Adrenal gland (tissue), 12 donors: Measurements from ENCODE around the gene IQGAP1. TPM values are rescaled to one million over a fixed set of nuclear protein-coding genes. Genes with fewer than 3 reads are reported as not detected.

Experiments
- DNase-seq, 7 donors: peaks; one replicate each; pipeline ENCODE4 v3.0.0-alpha.2; 2019 to 2020
- H3K27ac ChIP-seq, 5 donors: fragments of 200-600 bp; sonication (generic) in 4 of 5; 1 replicate in 3 of 5; 2 replicates in 2 of 5; pipeline versions ENCODE4 v1.5.1 to v1.8.0; 2016 to 2020; ENCODE audit warnings: mild to moderate bottlenecking in 1 of 5
- H3K27me3 ChIP-seq: fragments of 200-600 bp; 2 replicates; pipeline ENCODE4 v1.8.0; 2021
- H3K36me3 ChIP-seq, 2 donors: fragments of 200-600 bp; replicated peaks in 1 of 2; 1 replicate in 1 of 2; 2 replicates in 1 of 2; pipeline versions ENCODE4 v1.5.1 to v1.8.0; 2018 to 2022
- H3K4me1 ChIP-seq, 2 donors: fragments of 200-600 bp; replicated peaks in 1 of 2; 1 replicate in 1 of 2; 2 replicates in 1 of 2; pipeline versions ENCODE4 v1.5.1 to v1.8.0; 2018 to 2021
- H3K4me3 ChIP-seq, 4 donors: fragments of 200-600 bp; sonication (generic) in 3 of 4; one replicate each; pipeline ENCODE4 v1.5.1; 2016 to 2018
- H3K9me3 ChIP-seq, 3 donors: fragments of 200-600 bp; sonication (generic) in 1 of 3; replicated peaks in 1 of 3; 1 replicate in 2 of 3; 2 replicates in 1 of 3; pipeline versions ENCODE4 v1.5.1 to v1.8.0; 2016 to 2021
- POLR2A ChIP-seq, 2 donors: fragments of 450-650 bp; IDR thresholded peaks; one replicate each; pipeline ENCODE4 v1.6.1; 2017; ENCODE audit warnings: antibody characterized with exemption in 2 of 2, mild to moderate bottlenecking in 2 of 2, moderate library complexity in 1 of 2
- WGBS, 4 donors: extraction: QIAGEN DNeasy Blood & Tissue Kit in 2 of 4; methylation state at CpG; one replicate each; pipeline versions ENCODE4 v1.1.5 to v1.1.7; 2013 to 2017; 5-methylcytosine and 5-hydroxymethylcytosine counted together
- intact Hi-C, 2 donors: fragments of 100-400 bp; cut with DNase I; formaldehyde crosslinking; loops; one replicate each; pipeline versions ENCODE4 v1.14.1 to v1.15.0; 2022 to 2023
- polyA plus RNA-seq, 3 donors: library from polyadenylated mRNA; stranded (reverse); fragments of 200-250 nt in 2 of 3; fragments of 350-450 nt in 1 of 3; fragmentation: Illumina TruSeq in 1 of 3; extraction: RNeasy Lipid Tissue Mini Kit (QIAGEN cat#74804) in 1 of 3; gene quantifications; one replicate each; pipeline ENCODE4 v1.2.3, GENCODE V29; 2013 to 2014
- total RNA-seq, 9 donors: library from RNA; depleted of rRNA in 4 of 9; stranded (reverse); fragments of >200 nt in 4 of 9; fragments of 120-200 nt in 1 of 9; fragmentation: NEBNext Ultra II Directional in 1 of 9; extraction: Animal tissue kit (Norgen Biotek cat#: 25700) in 1 of 9; gene quantifications; one replicate each; pipeline versions ENCODE4 v1.1.0 to v1.2.4, GENCODE V29; 2013 to 2023
- TF ChIP-seq, protein P1 (sequence below), 6 experiments: fragments of 450-650 bp in 4 of 6; fragments of 200-600 bp in 2 of 6; sonication (generic) in 1 of 6; IDR thresholded peaks; 1 replicate in 5 of 6; 2 replicates in 1 of 6; pipeline versions ENCODE4 v1.5.1 to v1.8.0; 2016 to 2021; ENCODE audit warnings: antibody characterized with exemption in 6 of 6, mild to moderate bottlenecking in 2 of 6, moderate library complexity in 1 of 6
- donor health status: healthy with polysubstance abuse.
- donor health status: Bipolar disorder and iron deficiency.
- donor health status: DM: yes; HTN: yes; CAD: no.
- donor health status: DM: no; HTN: no; CAD: no.
- donor health status: DM: no; HTN: no; CAD: no.
- donor health status: DM: yes; HTN: yes; CAD: no.

IQGAP1 gene
- total and polyA plus RNA-seq, 12 donors: 34.3 to 261 (median 150) TPM

DNA sequence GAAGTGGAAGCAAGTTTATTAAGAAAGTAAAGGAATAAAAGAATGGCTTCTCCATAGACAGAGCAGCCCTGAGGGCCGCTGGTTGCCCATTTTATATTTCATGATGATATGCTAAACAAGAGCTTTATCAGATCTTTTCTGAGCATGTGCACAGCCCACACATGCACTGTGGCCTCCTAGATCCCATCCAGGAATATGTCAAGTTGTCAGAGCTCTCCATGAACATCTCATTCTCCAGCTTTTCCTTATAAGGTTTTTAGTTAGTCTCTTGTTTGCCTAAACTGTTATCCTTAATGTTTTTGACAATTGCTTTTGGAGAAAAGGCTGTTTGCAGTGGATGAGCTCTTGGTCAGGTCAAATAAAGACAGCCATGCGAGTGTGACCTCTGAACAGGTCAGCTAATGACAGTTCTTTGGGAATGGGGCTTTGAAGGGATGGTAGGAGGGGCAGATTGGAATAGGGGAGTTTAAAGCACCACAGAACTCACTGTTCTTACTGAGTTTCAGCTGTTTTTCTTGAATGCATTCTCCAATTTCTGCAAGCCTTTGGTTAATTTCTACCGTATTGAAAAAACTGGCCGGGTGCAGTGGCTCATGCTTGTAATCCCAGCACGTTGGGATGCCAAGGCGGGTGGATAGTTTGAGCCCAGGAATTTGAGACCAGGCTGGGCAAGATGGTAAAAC is 72.2 kb downstream of the IQGAP1 start:
- no peak overlapping the region for H3K4me3 ChIP-seq
- peaks cover 0 to 43% of the 10 kb centered on the region in 2 donors for H3K36me3 ChIP-seq
- no peak for TF ChIP-seq POLR2A (IDR thresholded peaks at IDR 0.05)
- TF ChIP-seq, protein P1, sequence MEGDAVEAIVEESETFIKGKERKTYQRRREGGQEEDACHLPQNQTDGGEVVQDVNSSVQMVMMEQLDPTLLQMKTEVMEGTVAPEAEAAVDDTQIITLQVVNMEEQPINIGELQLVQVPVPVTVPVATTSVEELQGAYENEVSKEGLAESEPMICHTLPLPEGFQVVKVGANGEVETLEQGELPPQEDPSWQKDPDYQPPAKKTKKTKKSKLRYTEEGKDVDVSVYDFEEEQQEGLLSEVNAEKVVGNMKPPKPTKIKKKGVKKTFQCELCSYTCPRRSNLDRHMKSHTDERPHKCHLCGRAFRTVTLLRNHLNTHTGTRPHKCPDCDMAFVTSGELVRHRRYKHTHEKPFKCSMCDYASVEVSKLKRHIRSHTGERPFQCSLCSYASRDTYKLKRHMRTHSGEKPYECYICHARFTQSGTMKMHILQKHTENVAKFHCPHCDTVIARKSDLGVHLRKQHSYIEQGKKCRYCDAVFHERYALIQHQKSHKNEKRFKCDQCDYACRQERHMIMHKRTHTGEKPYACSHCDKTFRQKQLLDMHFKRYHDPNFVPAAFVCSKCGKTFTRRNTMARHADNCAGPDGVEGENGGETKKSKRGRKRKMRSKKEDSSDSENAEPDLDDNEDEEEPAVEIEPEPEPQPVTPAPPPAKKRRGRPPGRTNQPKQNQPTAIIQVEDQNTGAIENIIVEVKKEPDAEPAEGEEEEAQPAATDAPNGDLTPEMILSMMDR (IDR thresholded peaks at IDR 0.05): no peak
- intact Hi-C loops: no loop called here
- H3K9me3 ChIP-seq: no peaks in the 10 kb centered on the region
- no peak for DNase-seq
- 85 to 90% (median 86%) methylated on average over 6 of the region's 6 CpGs for WGBS, 4 donors
- no peaks in the 10 kb centered on the region for H3K27me3 ChIP-seq
- H3K27ac ChIP-seq: peak overlapping the region in 1 of 5 donors; percentile 10
- peaks cover 0 to 10% of the 10 kb centered on the region in 2 donors for H3K4me1 ChIP-seq

DNA sequence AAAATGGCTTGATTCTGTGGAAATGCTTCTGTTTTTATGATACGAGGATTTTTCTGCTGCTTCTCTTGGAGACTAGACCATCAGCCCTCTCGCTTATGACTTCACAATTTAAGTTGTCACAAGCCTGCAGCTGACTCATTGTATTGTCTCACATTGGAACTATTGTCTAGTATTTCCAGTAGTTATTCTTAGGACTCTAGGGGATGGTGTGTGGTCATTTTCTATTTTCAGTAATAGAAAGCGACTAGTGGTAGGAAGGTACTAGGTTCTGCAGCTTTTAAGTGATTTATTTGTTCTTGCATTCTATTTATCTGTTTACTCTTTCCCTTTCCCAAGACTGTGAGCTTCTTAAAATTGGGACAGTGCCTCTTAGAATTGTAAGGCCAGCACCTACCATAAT is 75.3 kb downstream of the IQGAP1 start:
- DNase-seq: no peak
- 71 to 73% (median 72%) methylated on average over 3 of the region's 3 CpGs for WGBS, 4 donors
- Histone ChIP-seq H3K36me3 (peaks cover 0 to 34% of the 10 kb centered on the region in 2 donors), H3K4me3 (no peak overlapping the region), H3K27me3 (no peaks in the 10 kb centered on the region), H3K9me3 (no peaks in the 10 kb centered on the region), H3K4me1 (peaks cover 0 to 10% of the 10 kb centered on the region in 2 donors), H3K27ac (peak overlapping the region in 2 of 5 donors; percentile 23)
- intact Hi-C loops: no loop called here
- TF ChIP-seq, protein P1 (IDR thresholded peaks at IDR 0.05): peak in 1 of 6 experiments; percentile 12
- TF ChIP-seq POLR2A (IDR thresholded peaks at IDR 0.05): no peak

DNA sequence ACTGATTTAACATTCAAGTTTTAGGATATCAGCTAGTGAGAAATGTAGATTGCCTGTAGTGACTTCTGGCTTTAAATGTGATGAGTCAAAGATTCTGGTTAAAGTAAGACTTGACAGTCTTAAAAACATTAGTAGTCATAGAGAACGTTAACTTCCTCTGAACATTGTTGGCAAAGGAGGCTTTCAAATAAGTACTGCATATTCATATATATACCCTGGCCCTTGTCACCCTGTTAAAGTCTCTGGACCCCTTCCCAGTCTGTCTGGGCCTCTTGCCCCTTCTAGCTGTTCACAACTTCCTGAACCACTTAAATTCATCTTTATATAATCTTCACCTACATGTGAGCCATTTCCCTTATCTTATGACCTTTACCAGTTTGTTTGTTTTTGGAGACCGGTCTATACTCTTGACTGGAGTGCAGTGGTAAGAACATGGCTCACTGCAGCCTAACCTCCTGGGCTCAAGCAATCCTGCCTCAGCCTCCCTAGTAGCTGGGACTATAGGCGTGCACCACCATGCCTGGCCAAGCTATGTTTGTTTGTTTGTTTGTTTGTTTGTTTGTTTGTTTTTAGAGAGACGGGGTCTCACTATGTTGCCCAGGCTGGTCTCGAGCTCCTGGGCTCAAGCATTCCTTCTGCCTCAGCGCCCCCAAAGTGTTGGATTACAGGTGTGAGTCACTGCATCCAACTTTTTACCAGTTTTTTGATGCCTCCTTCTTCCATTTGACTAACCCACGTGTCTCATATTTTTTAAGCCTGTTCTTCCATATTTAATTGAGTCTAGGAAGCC is 77.3 kb downstream of the IQGAP1 start:
- Histone ChIP-seq H3K4me1 (peaks cover 0 to 10% of the 10 kb centered on the region in 2 donors), H3K4me3 (no peak overlapping the region), H3K27ac (no peak overlapping the region), H3K9me3 (no peaks in the 10 kb centered on the region), H3K36me3 (peaks cover 0 to 32% of the 10 kb centered on the region in 2 donors), H3K27me3 (no peaks in the 10 kb centered on the region)
- intact Hi-C loops: no loop called here
- TF ChIP-seq POLR2A (IDR thresholded peaks at IDR 0.05): no peak
- TF ChIP-seq, protein P1 (IDR thresholded peaks at IDR 0.05): no peak
- WGBS, 4 donors: 72 to 78% (median 75%) methylated on average over 7 of the region's 7 CpGs
- no peak for DNase-seq

DNA sequence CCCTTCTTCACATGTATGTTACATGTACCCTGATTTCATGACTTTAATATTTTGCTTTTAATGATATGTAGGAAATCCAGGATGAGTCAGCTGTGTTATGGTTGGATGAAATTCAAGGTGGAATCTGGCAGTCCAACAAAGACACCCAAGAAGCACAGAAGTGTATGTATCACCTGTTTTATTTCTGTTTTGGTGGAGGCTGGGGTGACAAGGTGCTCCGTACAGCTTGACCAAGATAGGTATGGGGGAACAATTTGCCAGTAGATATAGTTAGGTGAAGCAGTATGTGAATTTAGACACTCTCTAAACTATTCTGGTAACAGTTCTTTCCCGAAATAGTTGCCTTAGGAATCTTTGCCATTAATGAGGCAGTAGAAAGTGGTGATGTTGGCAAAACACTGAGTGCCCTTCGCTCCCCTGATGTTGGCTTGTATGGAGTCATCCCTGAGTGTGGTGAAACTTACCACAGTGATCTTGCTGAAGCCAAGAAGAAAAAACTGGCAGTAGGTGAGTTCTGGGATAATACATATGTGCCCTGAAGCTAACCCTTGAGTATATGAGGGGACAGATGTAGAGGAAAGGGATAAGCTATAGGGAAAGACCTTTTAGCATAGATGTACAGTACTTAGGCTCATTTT is 78.0 kb downstream of the IQGAP1 start:
- H3K27me3 ChIP-seq: no peaks in the 10 kb centered on the region
- intact Hi-C loops: no loop called here
- H3K27ac ChIP-seq: peak overlapping the region in 1 of 5 donors; percentile 18
- peaks cover 0 to 38% of the 10 kb centered on the region in 2 donors for H3K36me3 ChIP-seq
- H3K4me3 ChIP-seq: no peak overlapping the region
- TF ChIP-seq POLR2A (IDR thresholded peaks at IDR 0.05): no peak
- TF ChIP-seq, protein P1 (IDR thresholded peaks at IDR 0.05): no peak
- DNase-seq: no peak
- H3K9me3 ChIP-seq: no peaks in the 10 kb centered on the region
- H3K4me1 ChIP-seq: peaks cover 0 to 10% of the 10 kb centered on the region in 2 donors
- WGBS, 4 donors: 62 to 79% (median 72%) methylated on average over 3 of the region's 3 CpGs
